Measurements from ENCODE around the gene TM9SF2.

- TF ChIP-seq CTCF (IDR thresholded peaks at IDR 0.05) (no peak), POLR2A (IDR thresholded peaks at IDR 0.05) (no peak)
Measured at GRCh38 chr13:99548448-99548847, 47.2 kb downstream of the TM9SF2 start.

Data from thyroid gland (tissue), 4 donors.